ENCODE data around the gene TMED9. TPM values are rescaled to one million over a fixed set of nuclear protein-coding genes. Genes with fewer than 3 reads are reported as not detected.
"Not testable (repeated sequence)": the region's sequence is repeated elsewhere in the genome, so short reads cannot be mapped to it uniquely, and the experiment has no call there.

The TMED9 gene
- total RNA-seq, 1 donor from 2014 or later: 133 TPM

- DNase-seq (ENCODE audit: low read depth in 2 of 2): no peak
Observed at GRCh38 chr5:177606071-177607051, 14.4 kb downstream of the TMED9 start.

GRCh38 chr5:177607115-177607451 is 15.1 kb downstream of the TMED9 start:
- no peak for DNase-seq (ENCODE audit: low read depth in 2 of 2)

- DNase-seq (ENCODE audit: low read depth in 2 of 2): peak; percentile 83 to 86
Observed at GRCh38 chr5:177607452-177608192, 15.6 kb downstream of the TMED9 start.

GRCh38 chr5:177608243-177609075 is 16.5 kb downstream of the TMED9 start:
- DNase-seq (ENCODE audit: low read depth in 2 of 2): no peak

GRCh38 chr5:177609076-177610059 is 17.4 kb downstream of the TMED9 start:
- DNase-seq (ENCODE audit: low read depth in 2 of 2): no peak

GRCh38 chr5:177610131-177610769 is 18.2 kb downstream of the TMED9 start:
- DNase-seq (ENCODE audit: low read depth in 2 of 2): no peak

GRCh38 chr5:177610770-177611445 is 18.9 kb downstream of the TMED9 start:
- peak in 1 of 2 donors; percentile 0 for DNase-seq (ENCODE audit: low read depth in 2 of 2)

- DNase-seq (ENCODE audit: low read depth in 2 of 2): peak in 1 of 2 donors; percentile 0
Observed at GRCh38 chr5:177611446-177612214, 19.6 kb downstream of the TMED9 start.

- peak in 1 of 2 donors; percentile 0 for DNase-seq (ENCODE audit: low read depth in 2 of 2)
Observed at GRCh38 chr5:177612215-177612673, 20.2 kb downstream of the TMED9 start.

- DNase-seq (ENCODE audit: low read depth in 2 of 2): no peak
Observed at GRCh38 chr5:177620560-177620959, 28.6 kb downstream of the TMED9 start.

GRCh38 chr5:177624172-177624571 is 32.2 kb downstream of the TMED9 start:
- not testable (repeated sequence) for DNase-seq (ENCODE audit: low read depth in 2 of 2)

GRCh38 chr5:177630186-177630585 is 38.2 kb downstream of the TMED9 start:
- not testable (repeated sequence) for DNase-seq (ENCODE audit: low read depth in 2 of 2)

GRCh38 chr5:177634912-177635311 is 42.9 kb downstream of the TMED9 start:
- not testable (repeated sequence) for DNase-seq (ENCODE audit: low read depth in 2 of 2)

GRCh38 chr5:177645462-177645861 is 53.5 kb downstream of the TMED9 start:
- DNase-seq (ENCODE audit: low read depth in 2 of 2): not testable (repeated sequence)
